CD4-positive, alpha-beta T cell (primary cell): ENCODE measurements around the gene APLN. TPM values are rescaled to one million over a fixed set of nuclear protein-coding genes. Genes with fewer than 3 reads are reported as not detected.

Source experiments
- ATAC-seq: fragments of 200-7000 bp; cut with Tn5 transposase; one replicate; pipeline ENCODE4 v1.10.0; 2022; ENCODE audit warnings: mild to moderate bottlenecking; ENCODE audit not compliant: poor library complexity
- CTCF ChIA-PET: fragments of 350-600 bp; sonication (Branson Sonifier 250); formaldehyde crosslinking; loops from one replicate; lab custom pipeline; 2021; ENCODE audit warnings: antibody characterized with exemption, inconsistent platforms; lab: Charles Lee
- POLR2A ChIA-PET: fragments of 350-600 bp; sonication (Branson Sonifier 250); formaldehyde crosslinking; loops from one replicate; lab custom pipeline; 2021; ENCODE audit warnings: antibody characterized with exemption, inconsistent platforms; lab: Charles Lee
- DNase-seq, 14 experiments: peaks; one replicate each; pipeline ENCODE4 v3.0.0-alpha.2; 2013 to 2020; ENCODE audit warnings: mixed read lengths in 2 of 14
- H3K27ac ChIP-seq, 2 donors: one replicate each; pipeline versions ENCODE4 v1.5.1 to v1.7.0; 2013; ENCODE audit warnings: low read length in 2 of 2, low read depth in 1 of 2, mild to moderate bottlenecking in 1 of 2
- H3K27me3 ChIP-seq, 2 experiments: 1 replicate in 1 of 2; 2 replicates in 1 of 2; pipeline versions ENCODE4 v1.6.1 to v1.7.0; 2013; ENCODE audit warnings: low read length in 2 of 2, control low read depth in 1 of 2, mild to moderate bottlenecking in 1 of 2, moderate library complexity in 1 of 2; ENCODE audit not compliant: insufficient read depth in 2 of 2, control insufficient read depth in 1 of 2
- H3K36me3 ChIP-seq: one replicate; pipeline ENCODE4 v1.6.1; 2013; ENCODE audit warnings: low read length, control low read depth; ENCODE audit not compliant: insufficient read depth
- H3K4me1 ChIP-seq: one replicate; pipeline ENCODE4 v1.6.1; 2013; ENCODE audit warnings: low read length, control low read depth; ENCODE audit not compliant: insufficient read depth
- H3K4me3 ChIP-seq: one replicate; pipeline ENCODE4 v1.5.1; 2013; ENCODE audit warnings: mild to moderate bottlenecking, low read length, moderate library complexity
- H3K9me3 ChIP-seq, 2 experiments: 1 replicate in 1 of 2; 2 replicates in 1 of 2; pipeline versions ENCODE4 v1.6.1 to v1.7.0; 2013; ENCODE audit warnings: low read length in 2 of 2, mild to moderate bottlenecking in 2 of 2, control low read depth in 1 of 2, moderate library complexity in 1 of 2; ENCODE audit not compliant: control insufficient read depth in 1 of 2, insufficient read depth in 1 of 2
- H3K27ac Mint-ChIP-seq: one replicate; pipeline ENCODE4 v1.8.0; 2020; ENCODE audit warnings: mixed read lengths
- H3K27me3 Mint-ChIP-seq: one replicate; pipeline ENCODE4 v1.8.0; 2021; ENCODE audit warnings: mixed read lengths
- H3K36me3 Mint-ChIP-seq: one replicate; pipeline ENCODE4 v1.8.0; 2021; ENCODE audit warnings: low read depth, mixed read lengths
- H3K4me1 Mint-ChIP-seq: one replicate; pipeline ENCODE4 v1.8.0; 2021; ENCODE audit warnings: low read depth, mixed read lengths
- H3K4me3 Mint-ChIP-seq: one replicate; pipeline ENCODE4 v1.8.0; 2020; ENCODE audit warnings: mild to moderate bottlenecking, mixed read lengths
- H3K9me3 Mint-ChIP-seq: one replicate; pipeline ENCODE4 v1.8.0; 2020; ENCODE audit warnings: mixed read lengths
- intact Hi-C, 2 experiments: fragments of 100-400 bp; cut with DNase I in 1 of 2; cut with micrococcal nuclease in 1 of 2; formaldehyde crosslinking; loops; one replicate each; pipeline versions ENCODE4 v1.15.1 to v1.9.0; 2023 to 2025; cut with DNase I, micrococcal nuclease
- total RNA-seq, 174 experiments: library from RNA in 2 of 174; stranded (reverse) in 2 of 174; gene quantifications; one replicate each; pipeline ENCODE4 v1.2.3 and lab custom pipeline; 2021 to 2026
- TF ChIP-seq, protein P1 (sequence below): fragments of 200-600 bp; IDR thresholded peaks from one replicate; pipeline ENCODE4 v1.8.0; 2022; ENCODE audit warnings: antibody characterized with exemption, mild to moderate bottlenecking

APLN gene
- total RNA-seq, 2 experiments from 2014 or later, result not detected

DNA sequence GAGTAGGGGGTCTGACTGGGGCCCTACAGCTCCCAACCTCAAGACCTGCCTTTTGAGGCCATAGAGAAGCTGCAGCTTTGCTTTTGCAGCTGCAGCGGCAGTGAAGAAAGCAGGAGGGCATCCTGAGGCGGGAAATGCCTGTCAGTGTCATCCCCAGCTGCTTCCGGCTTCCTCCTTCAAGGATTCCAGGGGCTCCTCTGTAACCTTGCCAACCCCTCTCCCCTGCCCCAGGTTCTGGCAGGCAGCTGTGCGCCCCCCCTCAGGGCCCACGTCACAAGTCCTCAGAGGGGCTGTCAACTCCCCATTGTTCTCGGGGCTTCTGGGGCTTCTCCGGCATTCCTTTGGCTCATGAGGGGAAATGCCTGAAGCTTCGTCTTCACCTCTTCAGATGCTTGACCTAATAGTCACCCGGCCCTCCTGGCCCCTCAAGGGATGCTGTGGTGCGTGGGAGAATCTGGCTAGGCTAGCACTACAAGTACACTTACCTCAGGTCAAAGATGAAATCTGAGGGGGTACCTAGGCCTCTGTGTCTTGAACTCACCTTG, 31.9 kb downstream of the APLN start:
- Histone ChIP-seq H3K27ac (no peak overlapping the region), H3K4me1 (no peaks in the 10 kb centered on the region), H3K4me3 (no peak overlapping the region), H3K36me3 (no peaks in the 10 kb centered on the region), H3K9me3 (no peaks in the 10 kb centered on the region), H3K27me3 (no peaks in the 10 kb centered on the region)
- intact Hi-C loops, result no loop called here
- H3K9me3 Mint-ChIP-seq, result no peaks in the 10 kb centered on the region
- DNase-seq (no peak), ATAC-seq (no peak)
- H3K27ac Mint-ChIP-seq, result no peak overlapping the region
- no peak overlapping the region for H3K4me3 Mint-ChIP-seq
- TF ChIP-seq, protein P1, sequence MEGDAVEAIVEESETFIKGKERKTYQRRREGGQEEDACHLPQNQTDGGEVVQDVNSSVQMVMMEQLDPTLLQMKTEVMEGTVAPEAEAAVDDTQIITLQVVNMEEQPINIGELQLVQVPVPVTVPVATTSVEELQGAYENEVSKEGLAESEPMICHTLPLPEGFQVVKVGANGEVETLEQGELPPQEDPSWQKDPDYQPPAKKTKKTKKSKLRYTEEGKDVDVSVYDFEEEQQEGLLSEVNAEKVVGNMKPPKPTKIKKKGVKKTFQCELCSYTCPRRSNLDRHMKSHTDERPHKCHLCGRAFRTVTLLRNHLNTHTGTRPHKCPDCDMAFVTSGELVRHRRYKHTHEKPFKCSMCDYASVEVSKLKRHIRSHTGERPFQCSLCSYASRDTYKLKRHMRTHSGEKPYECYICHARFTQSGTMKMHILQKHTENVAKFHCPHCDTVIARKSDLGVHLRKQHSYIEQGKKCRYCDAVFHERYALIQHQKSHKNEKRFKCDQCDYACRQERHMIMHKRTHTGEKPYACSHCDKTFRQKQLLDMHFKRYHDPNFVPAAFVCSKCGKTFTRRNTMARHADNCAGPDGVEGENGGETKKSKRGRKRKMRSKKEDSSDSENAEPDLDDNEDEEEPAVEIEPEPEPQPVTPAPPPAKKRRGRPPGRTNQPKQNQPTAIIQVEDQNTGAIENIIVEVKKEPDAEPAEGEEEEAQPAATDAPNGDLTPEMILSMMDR, result no peak
- H3K36me3 Mint-ChIP-seq, result no peaks in the 10 kb centered on the region
- ChIA-PET CTCF (no interaction called here), POLR2A (no interaction called here)
- H3K4me1 Mint-ChIP-seq, result no peaks in the 10 kb centered on the region
- H3K27me3 Mint-ChIP-seq, result no peaks in the 10 kb centered on the region

DNA sequence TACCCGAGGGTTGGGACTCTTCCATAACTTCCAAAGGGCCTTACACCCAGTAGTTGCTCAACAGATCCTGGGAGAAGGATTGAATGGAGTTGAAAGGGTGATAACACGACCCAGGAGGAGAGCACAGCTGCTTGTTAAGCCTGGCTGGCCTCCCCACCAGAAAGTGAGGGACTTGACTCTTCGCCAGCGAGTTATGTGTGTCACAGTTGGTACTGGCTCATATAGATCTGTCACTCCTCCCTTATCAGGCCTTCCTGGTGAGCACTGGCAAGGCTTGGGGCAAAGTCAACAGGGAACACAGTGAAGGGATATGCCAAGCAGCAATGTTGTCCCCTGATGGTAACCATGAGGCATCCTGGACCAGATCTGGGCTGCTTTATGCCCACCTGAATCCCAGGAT, 35.8 kb downstream of the APLN start:
- peaks cover under 1% of the 10 kb centered on the region for H3K4me1 Mint-ChIP-seq
- no peak overlapping the region for H3K4me3 ChIP-seq
- DNase-seq (no peak), ATAC-seq (no peak)
- CTCF ChIA-PET, result no interaction called here
- no peak overlapping the region for H3K27ac Mint-ChIP-seq
- no peak overlapping the region for H3K4me3 Mint-ChIP-seq
- TF ChIP-seq, protein P1, result no peak
- POLR2A ChIA-PET, result no interaction called here
- H3K36me3 Mint-ChIP-seq, result no peaks in the 10 kb centered on the region
- no peaks in the 10 kb centered on the region for H3K9me3 ChIP-seq
- no peaks in the 10 kb centered on the region for H3K36me3 ChIP-seq
- H3K27ac ChIP-seq, result no peak overlapping the region
- no peaks in the 10 kb centered on the region for H3K4me1 ChIP-seq
- H3K27me3 Mint-ChIP-seq, result no peaks in the 10 kb centered on the region
- H3K9me3 Mint-ChIP-seq, result no peaks in the 10 kb centered on the region
- intact Hi-C loops, result no loop called here
- no peaks in the 10 kb centered on the region for H3K27me3 ChIP-seq

GRCh38 chrX:129617420-129617819, 37.3 kb downstream of the APLN start:
- H3K27ac Mint-ChIP-seq, result no peak overlapping the region
- H3K27me3 Mint-ChIP-seq, result no peaks in the 10 kb centered on the region
- no peak overlapping the region for H3K4me3 Mint-ChIP-seq
- Histone ChIP-seq H3K27ac (no peak overlapping the region), H3K36me3 (no peaks in the 10 kb centered on the region), H3K9me3 (no peaks in the 10 kb centered on the region), H3K4me1 (no peaks in the 10 kb centered on the region), H3K27me3 (no peaks in the 10 kb centered on the region), H3K4me3 (no peak overlapping the region)
- intact Hi-C loops, result no loop called here
- POLR2A ChIA-PET, result no interaction called here
- ATAC-seq (no peak), DNase-seq (no peak)
- CTCF ChIA-PET, result no interaction called here
- H3K36me3 Mint-ChIP-seq, result no peaks in the 10 kb centered on the region
- TF ChIP-seq, protein P1, result no peak
- H3K4me1 Mint-ChIP-seq, result peaks cover 5% of the 10 kb centered on the region
- H3K9me3 Mint-ChIP-seq, result no peaks in the 10 kb centered on the region
